Neuronal stem cell (in vitro differentiated cells): ENCODE measurements around the gene NIN.

Source experiments
- DNase-seq: peaks from one replicate; pipeline ENCODE4 v3.0.0-alpha.2; 2013; ENCODE audit warnings: low spot score
- H2AFZ ChIP-seq: one replicate; pipeline ENCODE4 v1.6.1; 2013; ENCODE audit warnings: mild to moderate bottlenecking, low read length, inconsistent platforms
- H2AK5ac ChIP-seq: 2 replicates; pipeline ENCODE4 v1.6.1; 2013; ENCODE audit warnings: low read depth, mild to moderate bottlenecking, inconsistent platforms, low read length, moderate library complexity, mixed read lengths
- H2BK120ac ChIP-seq: 2 replicates; pipeline ENCODE4 v1.6.1; 2013; ENCODE audit warnings: low read depth, mild to moderate bottlenecking, inconsistent platforms, low read length, moderate library complexity, mixed read lengths
- H2BK12ac ChIP-seq: one replicate; pipeline ENCODE4 v1.6.1; 2013; ENCODE audit warnings: low read length, inconsistent platforms
- H2BK15ac ChIP-seq: 2 replicates; pipeline ENCODE4 v1.6.1; 2013; ENCODE audit warnings: mild to moderate bottlenecking, low read length, inconsistent platforms, mixed read lengths
- H2BK5ac ChIP-seq: one replicate; pipeline ENCODE4 v1.6.1; 2013; ENCODE audit warnings: inconsistent platforms, mild to moderate bottlenecking, low read length, moderate library complexity
- H3K14ac ChIP-seq: one replicate; pipeline ENCODE4 v1.6.1; 2013; ENCODE audit warnings: low read length, inconsistent platforms
- H3K18ac ChIP-seq: 2 replicates; pipeline ENCODE4 v1.6.1; 2013; ENCODE audit warnings: low read length, inconsistent platforms
- H3K23ac ChIP-seq: 2 replicates; pipeline ENCODE4 v1.6.1; 2013; ENCODE audit warnings: low read depth, mild to moderate bottlenecking, mixed read lengths, low read length, inconsistent platforms; ENCODE audit not compliant: poor library complexity
- H3K27ac ChIP-seq: replicated peaks from 3 replicates; pipeline ENCODE4 v1.5.1; 2013; ENCODE audit warnings: low read length, inconsistent platforms
- H3K27me3 ChIP-seq, 3 experiments: 2 replicates each; pipeline ENCODE4 v1.6.1; 2013; ENCODE audit warnings: low read length in 3 of 3, mild to moderate bottlenecking in 2 of 3, inconsistent platforms in 1 of 3, low read depth in 1 of 3, mixed read lengths in 1 of 3, moderate library complexity in 1 of 3; ENCODE audit not compliant: control insufficient read depth in 3 of 3, insufficient read depth in 3 of 3
- H3K36me3 ChIP-seq, 2 donors: replicated peaks in 1 of 2; 2 replicates each; pipeline ENCODE4 v1.6.1; 2013; ENCODE audit warnings: low read length in 2 of 2; ENCODE audit not compliant: control insufficient read depth in 2 of 2, insufficient read depth in 2 of 2
- H3K4ac ChIP-seq: 2 replicates; pipeline ENCODE4 v1.6.1; 2013; ENCODE audit warnings: inconsistent platforms, mild to moderate bottlenecking, low read length, moderate library complexity
- H3K4me1 ChIP-seq, 2 donors: 1 replicate in 1 of 2; 2 replicates in 1 of 2; pipeline ENCODE4 v1.6.1; 2013; ENCODE audit warnings: low read length in 2 of 2, low read depth in 1 of 2; ENCODE audit not compliant: control insufficient read depth in 2 of 2, insufficient read depth in 1 of 2
- H3K4me2 ChIP-seq: one replicate; pipeline ENCODE4 v1.6.1; 2013; ENCODE audit warnings: mild to moderate bottlenecking, low read length, inconsistent platforms; ENCODE audit not compliant: insufficient read depth, poor library complexity, severe bottlenecking
- H3K4me3 ChIP-seq, 2 donors: 2 replicates each; pipeline ENCODE4 v1.5.1; 2013; ENCODE audit warnings: low read length in 2 of 2, mild to moderate bottlenecking in 2 of 2, inconsistent platforms in 1 of 2, moderate library complexity in 1 of 2
- H3K79me1 ChIP-seq: one replicate; pipeline ENCODE4 v1.6.1; 2013; ENCODE audit warnings: low read depth, mild to moderate bottlenecking, inconsistent platforms, low read length, moderate library complexity
- H3K9ac ChIP-seq: one replicate; pipeline ENCODE4 v1.6.1; 2013; ENCODE audit warnings: mild to moderate bottlenecking, low read depth, low read length, inconsistent platforms; ENCODE audit not compliant: poor library complexity
- H3K9me3 ChIP-seq, 2 donors: replicated peaks in 1 of 2; 2 replicates each; pipeline versions ENCODE3 to v1.6.1; 2013; ENCODE audit warnings: low read length in 2 of 2, mild to moderate bottlenecking in 2 of 2, inconsistent platforms in 1 of 2, low read depth in 1 of 2, mixed read lengths in 1 of 2, moderate library complexity in 1 of 2; ENCODE audit not compliant: control insufficient read depth in 2 of 2, insufficient read depth in 1 of 2
- H4K8ac ChIP-seq: one replicate; pipeline ENCODE4 v1.6.1; 2013; ENCODE audit warnings: low read depth, mild to moderate bottlenecking, inconsistent platforms, low read length, moderate library complexity
- H4K91ac ChIP-seq: one replicate; pipeline ENCODE4 v1.6.1; 2013; ENCODE audit warnings: low read length, low read depth, mild to moderate bottlenecking, inconsistent platforms; ENCODE audit not compliant: poor library complexity
- WGBS, 2 donors: extraction: QIAGEN DNeasy Blood & Tissue Kit; methylation state at CpG; one replicate each; pipeline ENCODE4 v1.1.7; 2013; ENCODE audit warnings: missing lambda C conversion rate in 2 of 2, mixed read lengths in 1 of 2; ENCODE audit not compliant: insufficient read length in 2 of 2, insufficient replicate concordance in 1 of 2; ENCODE audit errors: extremely low coverage in 2 of 2; 5-methylcytosine and 5-hydroxymethylcytosine counted together

NIN gene

DNA sequence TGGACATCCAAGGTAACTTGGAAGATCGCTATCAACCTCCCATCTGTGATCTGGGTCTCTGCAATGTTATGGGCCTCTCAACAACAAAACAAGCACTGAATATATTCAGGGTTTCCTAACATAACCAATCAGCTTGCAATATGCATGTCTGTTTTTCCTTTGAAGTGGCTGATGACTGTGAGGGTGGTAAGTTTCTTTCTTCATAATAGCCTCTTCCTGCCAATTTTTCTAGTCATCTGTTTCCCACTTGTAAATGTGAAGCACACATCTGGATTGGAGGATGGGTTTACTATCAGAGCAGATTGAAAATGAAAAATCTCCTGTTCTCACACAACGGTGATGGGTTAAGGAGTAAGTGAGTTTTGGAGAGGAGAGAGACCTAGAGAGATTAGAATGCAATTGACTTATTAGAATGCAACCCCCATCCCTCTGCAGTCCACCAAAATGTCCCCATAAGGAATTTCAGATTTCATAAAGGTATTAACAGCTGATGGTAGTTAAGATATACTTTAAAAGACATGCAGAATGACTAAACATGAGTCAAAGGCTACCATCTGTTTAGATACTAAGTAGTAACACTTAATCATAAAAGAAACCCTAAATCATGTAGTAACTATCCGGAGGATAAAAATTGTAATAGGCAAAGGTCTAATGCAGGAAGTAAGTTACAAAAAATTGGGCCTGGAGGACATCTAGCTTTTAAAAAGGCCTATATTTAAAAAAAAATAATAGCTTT is 104.4 kb downstream of the NIN start:
- Histone ChIP-seq H2BK15ac (no peak overlapping the region), H3K4me3 (no peak overlapping the region), H2BK120ac (no peak overlapping the region), H3K27me3 (no peaks in the 10 kb centered on the region), H4K91ac (no peak overlapping the region), H3K9ac (no peak overlapping the region), H3K14ac (no peak overlapping the region), H2AK5ac (no peak overlapping the region), H2BK12ac (no peak overlapping the region), H3K18ac (no peak overlapping the region), H3K4ac (no peak overlapping the region), H3K79me1 (peaks cover 7% of the 10 kb centered on the region), H3K23ac (no peak overlapping the region), H3K27ac (no peak overlapping the region), H4K8ac (no peak overlapping the region), H3K36me3 (peaks cover 31 to 100% of the 10 kb centered on the region in 2 donors), H2BK5ac (no peak overlapping the region), H3K4me2 (no peak overlapping the region), H2AFZ (no peak overlapping the region), H3K9me3 (peaks cover 4 to 7% of the 10 kb centered on the region in 2 donors), H3K4me1 (no peaks in the 10 kb centered on the region)
- WGBS, 2 donors = no CpG with 5 or more reads among the region's 3 CpGs
- DNase-seq = no peak

DNA sequence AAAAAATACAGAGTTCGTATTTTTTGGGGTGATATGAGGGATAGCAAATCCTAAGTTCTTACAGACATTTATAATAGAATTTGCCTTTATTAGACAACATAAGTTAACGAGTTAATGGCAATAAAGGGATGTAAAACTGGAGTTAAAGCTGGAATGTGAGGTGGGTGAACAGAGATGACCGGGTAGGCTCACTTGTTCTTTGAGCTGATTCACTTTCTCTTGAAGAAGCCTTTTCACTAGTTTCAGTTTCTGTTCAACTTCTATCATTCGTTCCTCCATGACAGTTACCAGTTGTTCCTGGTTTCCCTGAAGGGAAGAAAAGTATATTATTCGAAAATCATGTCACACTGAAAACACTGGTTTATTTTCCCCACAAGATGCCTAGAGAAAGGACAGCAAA is 105.2 kb downstream of the NIN start:
- Histone ChIP-seq H3K14ac (no peak overlapping the region), H3K4me2 (no peak overlapping the region), H4K8ac (no peak overlapping the region), H3K4me1 (no peaks in the 10 kb centered on the region), H3K4ac (no peak overlapping the region), H2BK15ac (no peak overlapping the region), H2AFZ (no peak overlapping the region), H3K23ac (no peak overlapping the region), H2BK5ac (no peak overlapping the region), H3K79me1 (peaks cover 5% of the 10 kb centered on the region), H3K27ac (no peak overlapping the region), H3K9me3 (peaks cover 4 to 7% of the 10 kb centered on the region in 2 donors), H2BK12ac (no peak overlapping the region), H3K27me3 (no peaks in the 10 kb centered on the region), H3K9ac (no peak overlapping the region), H2BK120ac (no peak overlapping the region), H4K91ac (no peak overlapping the region), H3K36me3 (peaks cover 30 to 100% of the 10 kb centered on the region in 2 donors), H3K4me3 (no peak overlapping the region), H2AK5ac (no peak overlapping the region), H3K18ac (no peak overlapping the region)
- WGBS, 2 donors = no CpG with 5 or more reads among the region's 5 CpGs
- no peak for DNase-seq

DNA sequence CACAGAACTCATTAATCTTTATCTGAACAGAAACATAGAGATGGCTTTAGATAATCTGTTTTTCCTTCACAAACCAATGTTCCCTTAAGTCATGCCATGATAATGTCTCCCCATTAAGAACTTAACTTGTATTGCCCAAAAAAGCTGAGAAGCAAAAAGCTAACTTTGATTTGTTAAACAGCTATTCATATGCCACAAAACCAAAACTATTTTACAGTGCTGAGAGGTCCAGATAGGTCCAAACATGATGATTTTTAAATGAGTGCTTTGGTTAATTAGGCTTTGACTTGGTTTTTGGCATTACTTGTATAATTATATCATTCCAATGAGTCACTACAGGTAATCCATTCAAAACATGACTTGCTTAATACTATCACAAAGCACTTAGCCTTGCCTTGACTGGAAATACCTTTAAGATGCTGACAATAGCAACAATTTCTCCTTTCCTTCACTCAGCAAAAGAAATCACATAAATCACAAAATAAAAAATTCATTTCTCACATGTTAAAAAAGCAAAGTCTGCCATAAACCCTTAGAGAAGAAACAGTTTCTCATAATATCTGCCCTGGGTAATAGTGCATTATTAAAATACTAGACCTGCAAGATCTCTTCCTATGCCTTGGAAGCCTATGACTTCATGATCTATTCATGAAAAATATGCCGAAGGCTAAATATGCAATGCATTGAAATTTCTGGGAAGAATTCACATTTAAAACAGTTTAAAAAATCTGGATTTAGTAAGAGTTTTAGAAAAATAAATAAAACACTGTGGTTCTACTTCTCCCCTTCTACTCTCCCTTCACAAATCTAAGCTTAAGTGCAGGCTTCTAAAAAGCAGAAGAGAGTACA is 110.8 kb downstream of the NIN start:
- Histone ChIP-seq H3K14ac (no peak overlapping the region), H3K4me1 (no peaks in the 10 kb centered on the region), H3K9me3 (no peaks in the 10 kb centered on the region), H2BK5ac (no peak overlapping the region), H2BK15ac (no peak overlapping the region), H3K36me3 (peaks cover 7 to 64% of the 10 kb centered on the region in 2 donors), H2AFZ (no peak overlapping the region), H3K23ac (no peak overlapping the region), H3K79me1 (no peaks in the 10 kb centered on the region), H2BK12ac (no peak overlapping the region), H4K91ac (no peak overlapping the region), H4K8ac (no peak overlapping the region), H2AK5ac (no peak overlapping the region), H3K9ac (no peak overlapping the region), H3K4ac (no peak overlapping the region), H3K27me3 (no peaks in the 10 kb centered on the region), H2BK120ac (no peak overlapping the region), H3K27ac (no peak overlapping the region), H3K4me2 (no peak overlapping the region), H3K18ac (no peak overlapping the region), H3K4me3 (no peak overlapping the region)
- DNase-seq = no peak
- WGBS, 2 donors = no CpG with 5 or more reads among the region's 1 CpG

DNA sequence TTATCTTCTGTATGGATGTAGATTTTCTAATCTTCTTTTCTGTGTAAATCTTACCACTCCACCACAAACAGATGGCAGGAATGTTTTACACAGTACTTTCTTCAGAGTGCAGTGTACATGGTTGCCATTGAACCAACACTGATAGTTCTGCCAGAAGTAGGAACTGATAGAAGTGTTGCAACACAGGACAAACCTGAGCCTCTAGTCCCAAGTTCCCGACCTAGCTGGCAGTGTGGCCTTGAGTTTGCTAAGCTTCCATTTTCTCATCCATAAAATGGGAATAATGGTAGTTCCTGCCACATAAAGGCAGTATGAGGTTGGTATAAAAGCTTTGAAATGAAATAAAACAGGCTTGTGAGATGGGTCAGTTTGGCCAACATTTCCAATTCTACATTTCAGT is 112.0 kb downstream of the NIN start:
- H2BK12ac ChIP-seq = no peak overlapping the region
- H4K91ac ChIP-seq = no peak overlapping the region
- no peaks in the 10 kb centered on the region for H3K4me1 ChIP-seq
- no peak for DNase-seq
- no CpG with 5 or more reads among the region's 1 CpG for WGBS, 2 donors
- no peak overlapping the region for H3K4me2 ChIP-seq
- H3K4ac ChIP-seq = no peak overlapping the region
- H2BK15ac ChIP-seq = no peak overlapping the region
- no peak overlapping the region for H3K4me3 ChIP-seq
- H3K79me1 ChIP-seq = no peaks in the 10 kb centered on the region
- no peak overlapping the region for H3K23ac ChIP-seq
- H2BK5ac ChIP-seq = no peak overlapping the region
- H4K8ac ChIP-seq = no peak overlapping the region
- H2AK5ac ChIP-seq = no peak overlapping the region
- no peaks in the 10 kb centered on the region for H3K9me3 ChIP-seq
- no peak overlapping the region for H3K18ac ChIP-seq
- H2AFZ ChIP-seq = no peak overlapping the region
- peaks cover 2 to 52% of the 10 kb centered on the region in 2 donors for H3K36me3 ChIP-seq
- H3K27me3 ChIP-seq = no peaks in the 10 kb centered on the region
- H2BK120ac ChIP-seq = no peak overlapping the region
- H3K9ac ChIP-seq = no peak overlapping the region
- H3K27ac ChIP-seq = no peak overlapping the region
- H3K14ac ChIP-seq = no peak overlapping the region
